ENCODE measurements around the gene C9orf43.
A peak's percentile ranks its signal among the peaks of the same experiment; 100 is the strongest.
"Not testable (repeated sequence)": the region's sequence is repeated elsewhere in the genome, so short reads cannot be mapped to it uniquely, and the experiment has no call there.

The C9orf43 gene

DNA sequence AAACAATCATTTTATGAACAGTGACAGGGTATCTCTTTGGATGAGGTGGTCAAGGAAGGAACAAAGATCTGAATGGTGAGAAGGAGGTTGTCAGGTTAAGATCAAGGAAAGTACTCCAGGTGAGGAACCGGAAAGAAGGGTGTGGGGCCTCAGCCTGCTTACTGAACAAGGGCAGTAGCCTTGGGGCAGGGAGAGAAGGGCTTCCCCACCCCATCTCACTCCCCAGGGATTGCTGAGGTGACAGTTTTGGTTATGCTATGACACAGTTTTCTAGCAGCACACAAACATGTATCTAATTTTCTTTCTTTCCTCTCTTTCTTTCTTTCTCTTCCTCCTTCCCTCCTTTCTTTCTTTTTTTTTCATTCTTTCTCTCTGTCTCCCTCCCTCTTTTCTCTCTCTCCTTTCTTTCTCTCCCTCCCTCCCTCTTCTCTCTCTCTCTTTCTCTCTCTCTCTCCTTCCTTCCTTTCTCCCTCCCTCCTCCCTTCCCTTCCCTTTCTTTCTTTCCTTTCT lies 29.6 kb upstream of the C9orf43 start:
- no peak for DNase-seq (ENCODE audit: low spot score)

DNA sequence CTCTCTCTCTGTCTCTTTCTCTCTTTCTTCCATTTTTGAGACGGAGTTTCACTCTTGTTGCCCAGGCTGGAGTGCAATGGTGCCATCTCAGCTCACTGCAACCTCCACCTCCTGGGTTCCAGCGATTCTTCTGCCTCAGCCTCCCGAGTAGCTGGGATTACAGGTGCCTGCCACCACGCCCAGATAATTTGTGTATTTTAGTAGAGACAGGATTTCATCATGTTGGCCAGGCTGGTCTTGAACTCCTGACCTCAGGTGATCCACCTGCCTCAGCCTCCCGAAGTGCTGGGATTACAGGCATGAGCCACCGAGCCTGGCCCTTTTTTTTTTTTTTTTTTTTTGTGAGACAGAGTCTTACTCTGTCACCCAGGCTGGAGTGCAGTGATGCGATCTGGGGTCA lies 29.1 kb upstream of the C9orf43 start:
- not testable (repeated sequence) for DNase-seq (ENCODE audit: low spot score)

DNA sequence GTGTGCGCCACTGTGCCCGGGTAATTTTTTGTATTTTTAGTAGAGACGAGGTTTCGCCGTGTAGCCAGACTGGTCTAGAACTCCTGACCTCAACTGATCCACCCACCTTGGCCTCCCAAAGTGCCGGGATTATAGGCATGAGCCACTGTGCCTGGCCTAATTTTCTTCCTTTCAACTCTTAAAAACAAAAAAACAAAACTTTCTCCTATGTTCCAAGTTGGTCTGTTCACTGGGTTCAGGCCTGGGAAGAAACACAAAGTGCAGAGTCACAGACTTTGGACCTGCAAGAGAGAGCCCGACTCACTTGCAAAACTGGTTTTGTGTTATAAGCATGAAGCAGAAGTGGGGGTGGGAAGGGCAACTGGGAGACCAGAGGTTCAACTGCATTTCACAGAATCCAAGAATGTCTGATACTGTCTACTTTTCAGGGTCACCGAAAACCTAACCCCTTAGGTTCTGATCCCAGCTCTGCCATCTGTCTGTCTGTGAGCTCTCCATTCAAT lies 28.6 kb upstream of the C9orf43 start:
- DNase-seq (ENCODE audit: low spot score), result no peak

DNA sequence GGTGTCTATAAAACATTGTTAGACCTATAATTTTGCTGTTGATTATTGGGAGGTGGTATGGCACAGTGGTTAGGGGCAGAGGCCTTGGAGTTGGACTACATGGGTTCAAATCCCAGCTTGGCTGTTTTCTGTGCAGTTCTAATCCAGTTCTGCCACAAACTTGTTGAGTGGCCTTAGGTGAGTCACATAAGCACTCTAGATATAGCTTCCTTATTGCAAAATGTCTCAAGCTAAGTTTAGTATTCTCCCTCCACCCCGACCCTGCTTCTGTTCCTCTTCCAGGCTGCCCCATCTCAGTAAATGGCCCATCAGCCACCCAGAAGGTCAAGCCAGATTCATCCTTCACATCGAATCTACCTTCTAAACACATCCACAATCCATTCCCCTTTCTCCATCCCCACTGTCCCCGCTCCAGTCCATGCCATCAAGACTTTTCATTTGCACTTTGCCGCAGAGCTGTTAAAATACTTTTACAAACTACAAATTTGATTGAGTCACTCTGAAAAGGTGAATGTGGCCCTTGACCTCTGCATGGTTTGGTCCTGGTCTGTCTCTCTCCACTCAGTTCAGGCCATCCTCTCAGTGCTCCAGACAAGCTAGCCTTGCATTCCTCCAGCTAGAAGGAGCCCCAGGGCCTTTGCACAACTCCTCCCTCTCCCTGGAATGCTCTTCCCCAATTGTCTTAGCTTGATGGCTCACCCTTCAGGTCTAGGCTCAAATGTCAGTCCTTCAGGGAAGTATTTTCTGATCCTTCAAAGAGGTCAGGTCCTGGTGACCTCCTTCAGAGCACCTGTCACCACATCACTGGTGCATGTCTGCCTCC lies 23.8 kb upstream of the C9orf43 start:
- no peak for DNase-seq (ENCODE audit: low spot score)

DNA sequence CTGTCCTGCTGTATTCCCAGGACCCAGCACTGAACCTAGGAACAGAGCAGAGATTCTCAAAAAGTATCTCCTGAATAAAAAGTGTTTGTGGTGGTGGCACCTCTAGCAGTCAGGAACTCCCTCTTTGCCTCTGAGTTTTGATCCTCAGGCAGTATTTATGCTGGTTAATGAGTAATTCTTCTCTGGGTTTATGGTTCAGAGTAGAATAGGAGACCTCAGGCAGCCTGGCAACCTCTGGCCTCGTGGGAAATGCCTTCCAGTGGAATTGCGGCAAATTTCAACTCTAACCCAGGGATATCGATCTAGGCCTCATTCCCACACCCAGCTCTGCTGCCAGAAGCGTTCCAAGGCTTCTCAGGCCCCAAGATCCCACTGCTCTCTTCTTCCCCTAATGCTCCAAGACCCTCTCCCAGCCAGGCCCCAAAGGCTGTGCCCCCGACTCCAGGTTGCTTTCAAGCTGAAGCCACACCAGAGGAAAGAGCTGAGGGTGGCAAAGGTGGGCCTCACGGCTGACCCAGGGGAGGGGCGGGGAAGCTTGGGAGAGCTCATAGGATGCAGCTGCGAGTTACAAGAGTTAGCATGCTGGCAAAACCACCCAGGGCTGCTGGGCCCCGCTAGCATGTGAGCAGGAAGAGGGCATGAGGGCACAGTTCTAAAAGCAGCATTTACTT lies 22.9 kb upstream of the C9orf43 start:
- no peak for DNase-seq (ENCODE audit: low spot score)

DNA sequence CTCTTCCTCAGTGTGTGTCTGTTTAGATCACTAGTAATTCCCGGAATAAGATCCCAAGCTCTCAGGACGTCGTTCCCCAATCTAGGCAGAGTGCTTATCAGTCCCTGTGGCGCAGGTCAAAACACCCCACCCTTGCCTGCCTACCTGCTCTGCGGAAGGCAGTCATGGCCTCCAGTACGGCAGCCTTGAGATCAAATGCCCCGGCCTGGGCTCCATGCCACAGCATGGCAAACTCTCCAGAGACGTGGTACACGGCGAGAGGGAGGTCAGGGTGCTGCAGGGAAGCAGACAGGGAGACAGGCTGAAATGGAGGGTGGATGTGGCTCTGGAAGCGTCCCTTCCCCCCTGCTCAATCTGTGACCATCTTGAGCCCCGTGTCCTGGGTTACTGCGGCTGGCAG lies 21.7 kb upstream of the C9orf43 start:
- DNase-seq (ENCODE audit: low spot score), result no peak

DNA sequence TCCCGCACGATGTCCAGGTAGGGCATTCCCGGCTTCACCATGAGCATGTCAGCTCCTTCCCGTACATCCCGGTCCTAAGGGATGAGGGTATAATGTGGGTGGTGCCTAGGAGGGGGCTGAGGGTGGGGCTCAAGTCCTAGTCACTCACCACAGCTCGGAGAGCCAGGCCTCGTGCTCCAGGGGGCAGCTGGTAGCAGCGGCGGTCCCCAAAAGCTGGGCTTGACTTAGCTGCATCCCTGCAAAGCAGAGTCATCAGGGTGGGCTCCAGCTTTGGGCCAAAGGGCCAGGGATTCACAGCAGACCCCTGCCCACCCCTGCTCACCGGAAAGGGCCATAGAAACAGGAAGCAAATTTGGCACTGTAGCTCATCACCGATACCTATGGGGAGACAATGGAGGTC lies 21.1 kb upstream of the C9orf43 start:
- DNase-seq (ENCODE audit: low spot score), result no peak

DNA sequence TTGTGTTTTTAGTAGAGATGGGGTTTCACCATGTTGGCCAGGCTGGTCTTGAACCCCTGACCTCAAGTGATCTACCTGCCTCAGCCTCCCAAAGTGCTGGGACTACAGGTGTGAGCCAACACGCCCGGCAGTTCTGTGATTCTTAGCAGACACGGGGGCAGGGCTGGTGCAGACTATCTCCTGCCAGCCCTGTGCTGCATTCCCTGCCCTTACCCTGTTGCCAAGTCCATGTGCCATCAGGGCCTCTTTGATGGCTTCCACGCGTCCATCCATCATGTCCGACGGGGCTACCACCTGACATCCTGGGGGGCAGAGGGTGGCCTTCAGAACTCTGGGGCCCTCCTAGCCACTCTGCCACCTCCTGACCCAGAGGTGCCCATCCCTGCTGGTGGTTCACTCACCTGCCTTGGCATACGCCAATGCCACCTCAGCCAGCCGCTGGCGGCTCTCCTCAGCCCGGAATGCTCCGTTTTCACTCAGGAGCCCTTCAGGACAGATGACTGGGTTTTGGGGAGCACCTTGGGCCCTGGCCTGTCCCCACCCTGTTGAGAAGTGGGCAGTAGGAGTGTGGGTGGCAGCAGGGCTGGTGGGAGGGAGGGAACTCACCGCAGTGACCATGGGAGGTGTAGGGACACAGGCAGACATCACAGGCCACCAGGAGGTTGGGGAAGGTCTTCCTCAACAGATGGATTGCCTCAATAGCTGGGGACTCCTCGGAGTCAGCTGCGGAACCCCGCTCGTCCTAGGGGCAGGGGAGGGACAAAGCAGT lies 20.2 kb upstream of the C9orf43 start:
- DNase-seq (ENCODE audit: low spot score), result no peak

DNA sequence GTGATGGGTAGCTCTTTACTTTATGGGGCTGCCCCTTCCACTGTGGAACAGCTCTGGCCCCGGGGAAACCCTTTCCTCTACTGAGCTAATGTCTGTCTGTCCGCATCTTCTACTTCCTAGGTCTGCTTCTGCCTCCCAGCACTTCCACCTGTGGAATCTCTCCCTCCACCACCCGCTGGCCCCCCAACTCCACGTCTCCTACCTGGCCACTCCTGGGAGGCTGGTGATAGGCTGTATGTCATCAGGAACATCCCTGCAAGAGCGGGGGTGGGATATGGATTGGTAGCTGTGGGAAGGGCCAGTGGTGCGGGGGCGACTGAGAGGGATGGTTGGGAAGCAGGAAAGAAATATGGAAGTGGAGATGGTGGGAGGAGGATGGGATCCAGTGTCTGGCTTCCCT lies 18.6 kb upstream of the C9orf43 start:
- DNase-seq (ENCODE audit: low spot score), result no peak

DNA sequence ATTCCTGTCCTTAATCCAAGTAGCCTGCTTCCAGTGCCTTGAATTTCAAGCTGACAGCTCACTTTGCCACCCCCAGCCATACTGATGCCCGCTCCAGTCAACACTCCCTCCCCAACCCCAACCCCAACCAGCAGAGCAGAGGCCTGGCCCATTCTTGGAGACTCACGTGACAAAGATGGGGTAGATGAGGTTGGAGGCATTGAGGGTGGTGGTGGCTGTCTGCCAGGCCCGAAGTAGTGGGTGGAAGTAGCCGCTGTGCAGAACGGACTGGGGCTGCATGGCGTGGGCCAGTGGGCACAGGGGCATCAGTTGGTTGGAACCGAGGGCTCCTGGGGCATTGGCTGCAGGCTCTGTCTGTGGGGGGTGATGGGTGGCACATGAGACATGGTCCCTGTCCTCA lies 17.3 kb upstream of the C9orf43 start:
- no peak for DNase-seq (ENCODE audit: low spot score)

DNA sequence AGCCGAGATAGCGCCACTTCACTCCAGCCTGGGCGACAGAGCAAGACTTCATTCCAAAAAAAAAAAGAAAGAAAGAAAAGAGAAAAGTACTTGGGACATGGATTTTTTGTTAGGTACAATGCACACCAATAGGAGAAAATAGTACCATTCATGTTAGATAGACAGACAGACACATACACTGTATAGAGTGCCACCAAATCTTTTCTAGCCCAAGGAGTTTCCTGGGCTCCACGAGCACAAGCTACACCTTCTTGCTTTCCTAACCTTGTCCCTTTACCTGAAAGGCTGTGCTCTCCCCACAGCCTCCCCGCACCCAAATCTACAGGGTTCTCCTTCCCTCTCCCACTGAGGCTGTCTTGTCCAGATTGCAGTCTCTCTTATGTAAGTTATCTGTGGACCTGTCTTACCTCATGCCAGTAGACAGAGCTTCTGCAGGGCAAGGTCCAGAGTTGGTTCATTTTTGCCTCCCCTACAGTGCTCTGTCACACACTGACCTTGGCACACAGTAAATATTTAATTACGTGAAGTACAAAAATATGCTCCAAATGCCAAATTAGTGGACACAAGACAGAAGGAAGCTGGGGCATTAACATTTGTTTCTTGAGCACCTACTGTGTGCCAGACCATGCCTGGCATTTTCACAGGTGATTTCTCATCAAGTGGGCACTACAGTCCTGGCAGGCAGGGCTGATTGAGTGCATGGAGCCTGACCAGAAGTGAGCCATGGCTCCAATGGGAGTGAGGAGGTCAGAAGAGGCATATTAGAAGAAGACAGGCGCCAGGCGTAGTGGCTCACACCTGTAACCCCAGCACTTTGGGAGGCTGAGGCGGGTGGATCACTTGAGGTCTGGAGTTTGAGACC lies 15.3 kb upstream of the C9orf43 start:
- DNase-seq (ENCODE audit: low spot score), result no peak

DNA sequence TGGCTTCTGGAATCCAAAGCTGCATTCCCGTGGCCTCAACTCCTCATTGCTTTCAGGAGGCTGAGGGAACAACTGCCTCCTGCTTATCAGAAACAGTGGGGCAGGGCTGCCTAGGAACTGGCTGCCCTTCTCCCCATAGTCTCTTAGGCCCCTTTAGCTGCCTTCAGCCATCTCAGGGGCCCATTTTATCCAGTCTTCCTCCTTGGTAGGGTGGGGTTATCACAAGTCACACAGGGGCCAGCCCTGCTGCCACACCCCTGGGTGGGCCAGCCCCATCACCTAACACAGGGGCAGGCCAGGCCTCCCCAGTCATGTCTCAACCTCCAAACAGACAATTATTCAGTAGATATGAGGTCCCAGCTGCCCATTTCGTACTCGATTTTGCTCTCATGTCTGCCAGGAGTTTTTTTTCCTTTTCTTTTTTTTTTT lies 13.3 kb upstream of the C9orf43 start:
- DNase-seq (ENCODE audit: low spot score), result no peak

DNA sequence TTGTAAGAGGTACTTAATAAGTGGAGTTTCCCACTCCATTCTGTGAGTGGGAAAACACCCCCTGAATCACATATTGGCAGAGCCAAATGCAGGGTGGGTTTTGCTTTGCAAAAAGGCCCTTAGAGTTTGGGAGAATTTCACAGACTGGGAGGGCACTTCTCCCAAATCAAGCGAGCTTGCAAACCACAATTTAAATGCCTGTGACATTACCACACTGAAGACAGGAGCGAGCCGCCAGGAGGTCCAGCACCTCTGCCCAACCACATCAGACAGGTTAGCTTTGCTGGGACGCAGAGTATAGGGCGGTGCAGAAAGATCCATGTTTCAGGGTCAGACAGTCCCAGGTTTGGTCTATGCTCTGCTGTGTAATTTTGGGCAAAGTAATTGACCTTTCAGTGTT lies 11.8 kb upstream of the C9orf43 start:
- DNase-seq (ENCODE audit: low spot score), result no peak

DNA sequence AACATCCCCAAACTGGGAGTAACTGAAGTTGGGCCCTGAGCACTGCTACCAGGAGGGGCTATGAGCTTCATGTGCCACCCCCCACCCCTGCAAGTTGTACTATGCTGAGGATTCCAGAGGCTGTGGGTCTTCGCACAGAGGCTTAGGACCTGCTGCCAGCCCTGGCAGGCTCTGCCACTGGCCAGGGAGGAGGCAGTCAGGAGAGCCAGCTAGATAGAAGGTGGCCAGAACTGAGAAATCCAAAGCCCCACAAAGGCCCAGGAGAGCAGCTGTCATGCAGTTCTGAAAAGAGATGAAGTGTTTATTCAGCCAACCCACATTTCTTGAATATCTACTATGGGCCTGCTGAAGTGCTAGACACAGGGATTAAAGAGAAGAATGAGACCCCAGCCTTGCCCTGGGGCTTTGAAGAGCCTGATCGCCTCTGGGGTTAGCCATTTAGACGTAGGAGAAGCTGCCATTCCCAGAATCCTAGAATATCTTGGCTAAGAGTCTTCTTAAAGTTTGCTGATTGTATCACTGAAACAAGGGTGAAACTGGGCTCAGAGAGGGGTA lies 10.8 kb upstream of the C9orf43 start:
- DNase-seq (ENCODE audit: low spot score), result no peak

DNA sequence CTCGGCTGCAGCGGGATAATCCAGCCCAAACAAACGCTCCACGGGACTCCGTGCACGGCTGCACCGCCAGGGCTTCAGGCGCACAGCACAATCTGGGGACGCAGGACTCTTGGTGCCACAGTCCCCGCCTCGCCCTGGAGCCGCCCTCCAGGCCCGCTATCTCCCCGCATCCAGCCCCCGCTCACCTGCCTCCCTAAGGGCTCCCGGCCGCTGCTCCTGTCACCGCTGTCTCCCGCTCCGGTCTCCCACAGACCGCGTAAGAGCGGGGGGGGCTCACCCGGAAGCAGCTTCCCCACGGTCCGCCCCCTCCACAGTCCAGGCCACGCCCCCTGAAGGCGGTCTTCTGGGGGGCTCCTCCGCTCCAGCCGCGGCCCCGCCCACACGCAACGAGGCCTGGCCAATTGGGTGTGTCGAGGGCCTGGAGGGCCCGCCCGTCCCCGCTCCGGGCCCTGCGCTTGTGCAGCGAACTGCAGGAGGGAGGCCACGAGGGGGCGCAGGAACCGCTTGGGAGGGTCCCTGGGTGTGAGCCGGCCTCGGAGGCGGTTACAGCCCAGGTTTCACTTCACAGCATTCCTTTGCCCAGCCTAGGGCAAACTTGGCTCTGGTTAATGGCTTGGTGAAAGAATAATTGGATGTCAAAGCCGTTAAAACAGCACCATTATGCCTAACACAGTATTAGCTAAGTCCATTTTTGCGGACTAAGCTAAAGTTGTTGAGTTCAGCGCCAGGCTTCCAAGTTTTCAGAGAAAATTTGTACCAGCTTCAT lies 9.3 kb upstream of the C9orf43 start, which contains the start of gene ALAD:
Gene ALAD, minus strand, starts transcription at position 258 of the 766 bp plus-strand sequence. CDS start 7,725 bp downstream, outside the sequence.
- DNase-seq (ENCODE audit: low spot score), result peak; percentile 97

DNA sequence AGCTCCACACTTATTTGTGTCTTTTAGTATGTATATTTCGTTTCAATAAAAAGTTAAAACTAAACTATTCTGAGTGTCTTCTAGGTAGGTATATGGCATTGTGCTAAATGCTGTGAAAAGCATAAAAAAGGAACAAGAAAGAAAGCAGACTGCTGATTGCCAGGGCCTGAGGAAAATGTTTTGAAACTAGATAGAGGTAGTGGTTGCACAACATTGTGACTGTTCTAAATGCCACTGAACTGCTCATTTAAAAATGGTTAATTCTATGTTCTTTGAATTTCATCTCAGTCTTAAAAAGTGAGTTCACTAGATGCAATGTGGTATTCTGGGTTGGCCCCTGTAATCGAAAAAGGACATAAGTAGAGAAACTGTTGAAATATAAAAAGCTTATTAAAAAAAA lies 6.9 kb upstream of the C9orf43 start:
- no peak for DNase-seq (ENCODE audit: low spot score)

DNA sequence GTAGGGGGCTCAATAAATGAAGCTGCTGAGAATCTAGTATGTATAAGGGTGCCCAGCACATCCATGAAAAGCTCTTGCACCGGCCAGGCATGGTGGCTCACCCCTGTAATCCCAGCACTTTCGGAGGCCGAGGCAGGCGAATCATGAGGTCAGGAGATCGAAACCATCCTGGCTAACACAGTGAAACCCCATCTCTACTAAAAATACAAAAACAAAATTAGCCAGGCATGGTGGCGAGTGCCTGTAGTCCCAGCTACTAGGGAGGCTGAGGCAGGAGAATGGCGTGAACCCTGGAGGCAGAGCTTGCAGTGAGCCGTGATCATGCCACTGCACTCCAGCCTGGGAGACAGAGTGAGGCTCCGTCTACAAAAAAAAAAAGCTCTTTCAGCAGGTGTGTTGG lies 4.2 kb upstream of the C9orf43 start:
- DNase-seq (ENCODE audit: low spot score), result not testable (repeated sequence)

DNA sequence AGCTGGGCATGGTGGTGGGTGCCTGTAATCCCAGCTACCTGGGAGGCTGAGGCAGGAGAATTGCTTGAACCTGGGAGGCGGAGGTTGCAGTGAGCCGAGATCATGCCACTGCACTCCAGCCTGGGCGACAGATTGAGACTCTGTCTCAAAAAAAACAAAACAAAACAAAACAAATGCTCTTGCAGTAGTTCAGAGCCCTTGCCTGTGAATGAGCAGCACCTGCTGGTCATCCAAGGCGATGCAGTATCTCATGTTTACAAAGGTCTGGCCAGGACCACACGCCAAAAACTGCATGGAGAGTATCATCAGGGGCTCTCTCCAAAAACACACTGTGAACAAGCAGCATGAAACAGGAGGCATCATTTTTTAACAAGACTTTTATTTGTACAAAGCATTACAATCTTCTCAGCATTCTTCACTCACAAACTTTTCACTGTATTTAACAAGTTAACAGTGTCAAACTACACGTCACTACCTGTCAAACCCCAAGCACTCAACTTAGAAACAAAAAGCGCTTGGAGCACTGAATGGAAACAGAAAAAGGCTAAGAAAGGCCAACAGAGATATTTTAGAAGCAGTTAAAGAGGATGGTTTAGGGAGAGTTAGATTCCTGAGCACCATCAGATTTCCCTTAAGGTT lies 3.6 kb upstream of the C9orf43 start:
- peak; percentile 61 for DNase-seq (ENCODE audit: low spot score)

DNA sequence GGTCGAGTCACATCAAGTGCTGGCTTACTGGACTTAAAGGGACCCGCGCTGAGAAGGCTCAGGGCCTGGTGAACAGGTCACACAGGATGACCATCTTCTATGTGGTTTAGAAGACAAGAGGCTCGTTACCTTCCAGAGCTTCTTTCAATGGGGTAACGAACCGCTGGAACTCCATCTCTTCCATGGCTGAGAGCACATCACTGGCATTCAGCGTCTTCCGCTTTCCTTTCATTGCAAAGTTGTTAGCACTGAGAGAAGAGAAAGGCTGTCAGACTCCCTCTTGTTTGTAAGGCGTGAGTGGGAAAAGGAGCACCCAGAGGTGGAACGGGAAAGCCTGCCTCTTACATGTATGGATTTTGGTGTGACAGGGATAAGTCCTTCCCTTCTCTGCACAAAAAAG lies 1.1 kb upstream of the C9orf43 start:
- no peak for DNase-seq (ENCODE audit: low spot score)

DNA sequence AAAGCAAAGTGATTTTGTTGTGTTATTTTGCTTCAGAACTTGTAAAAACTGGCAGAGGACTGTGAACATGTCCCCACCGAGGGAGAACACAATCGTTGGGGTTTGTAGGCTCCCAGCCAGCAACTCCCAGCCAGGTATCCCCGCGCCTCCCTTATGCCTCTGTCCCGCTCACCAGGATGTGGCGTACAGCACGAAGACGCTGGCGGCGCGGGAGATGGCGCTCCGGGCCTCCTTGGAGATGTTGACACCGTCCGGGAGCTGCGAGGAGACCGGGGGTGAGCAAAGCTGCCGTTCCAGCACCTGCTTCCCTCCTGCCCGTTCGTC lies 702 bp upstream of the C9orf43 start:
- no peak for DNase-seq (ENCODE audit: low spot score)
